ENCODE data around the gene FBXW8. TPM values are rescaled to one million over a fixed set of nuclear protein-coding genes. Genes with fewer than 3 reads are reported as not detected.

Gene FBXW8
- total RNA-seq, 3 donors from 2014 or later: 12.0 to 13.2 (median 13.1) TPM

DNA sequence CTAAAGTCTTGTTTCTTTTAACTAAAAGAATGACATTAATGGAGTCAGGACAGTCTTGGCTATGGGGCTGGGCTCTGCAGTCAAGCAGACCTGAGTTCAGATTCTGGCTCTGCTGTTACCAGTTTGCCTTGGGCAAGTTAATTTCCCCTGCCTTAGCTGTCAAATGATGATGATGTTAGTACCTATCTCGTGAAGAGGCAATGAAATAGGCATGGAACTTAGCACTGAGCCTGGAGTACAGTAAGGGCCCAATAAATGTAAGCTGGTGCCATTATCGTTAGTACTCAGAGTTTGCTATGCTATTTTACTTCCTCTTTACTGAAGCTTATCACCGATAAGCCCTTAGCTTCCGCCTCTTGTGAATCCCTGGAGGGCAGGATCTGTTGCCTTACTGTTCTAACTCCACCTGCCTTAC, 8.5 kb downstream of the FBXW8 start:
- Histone ChIP-seq H3K36me3 (ENCODE audit: low read depth) (no peaks in the 10 kb centered on the region), H3K4me1 (ENCODE audit: low read depth) (peaks cover 34% of the 10 kb centered on the region), H3K4me3 (no peak overlapping the region), H3K9me3 (no peaks in the 10 kb centered on the region)
- ATAC-seq (peak; percentile 93), DNase-seq (peak in 1 of 3 donors; percentile 44)
- TF ChIP-seq, protein P1, sequence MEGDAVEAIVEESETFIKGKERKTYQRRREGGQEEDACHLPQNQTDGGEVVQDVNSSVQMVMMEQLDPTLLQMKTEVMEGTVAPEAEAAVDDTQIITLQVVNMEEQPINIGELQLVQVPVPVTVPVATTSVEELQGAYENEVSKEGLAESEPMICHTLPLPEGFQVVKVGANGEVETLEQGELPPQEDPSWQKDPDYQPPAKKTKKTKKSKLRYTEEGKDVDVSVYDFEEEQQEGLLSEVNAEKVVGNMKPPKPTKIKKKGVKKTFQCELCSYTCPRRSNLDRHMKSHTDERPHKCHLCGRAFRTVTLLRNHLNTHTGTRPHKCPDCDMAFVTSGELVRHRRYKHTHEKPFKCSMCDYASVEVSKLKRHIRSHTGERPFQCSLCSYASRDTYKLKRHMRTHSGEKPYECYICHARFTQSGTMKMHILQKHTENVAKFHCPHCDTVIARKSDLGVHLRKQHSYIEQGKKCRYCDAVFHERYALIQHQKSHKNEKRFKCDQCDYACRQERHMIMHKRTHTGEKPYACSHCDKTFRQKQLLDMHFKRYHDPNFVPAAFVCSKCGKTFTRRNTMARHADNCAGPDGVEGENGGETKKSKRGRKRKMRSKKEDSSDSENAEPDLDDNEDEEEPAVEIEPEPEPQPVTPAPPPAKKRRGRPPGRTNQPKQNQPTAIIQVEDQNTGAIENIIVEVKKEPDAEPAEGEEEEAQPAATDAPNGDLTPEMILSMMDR (IDR thresholded peaks at IDR 0.05): no peak
- intact Hi-C loops (cut with DNase I, micrococcal nuclease): no loop called here

DNA sequence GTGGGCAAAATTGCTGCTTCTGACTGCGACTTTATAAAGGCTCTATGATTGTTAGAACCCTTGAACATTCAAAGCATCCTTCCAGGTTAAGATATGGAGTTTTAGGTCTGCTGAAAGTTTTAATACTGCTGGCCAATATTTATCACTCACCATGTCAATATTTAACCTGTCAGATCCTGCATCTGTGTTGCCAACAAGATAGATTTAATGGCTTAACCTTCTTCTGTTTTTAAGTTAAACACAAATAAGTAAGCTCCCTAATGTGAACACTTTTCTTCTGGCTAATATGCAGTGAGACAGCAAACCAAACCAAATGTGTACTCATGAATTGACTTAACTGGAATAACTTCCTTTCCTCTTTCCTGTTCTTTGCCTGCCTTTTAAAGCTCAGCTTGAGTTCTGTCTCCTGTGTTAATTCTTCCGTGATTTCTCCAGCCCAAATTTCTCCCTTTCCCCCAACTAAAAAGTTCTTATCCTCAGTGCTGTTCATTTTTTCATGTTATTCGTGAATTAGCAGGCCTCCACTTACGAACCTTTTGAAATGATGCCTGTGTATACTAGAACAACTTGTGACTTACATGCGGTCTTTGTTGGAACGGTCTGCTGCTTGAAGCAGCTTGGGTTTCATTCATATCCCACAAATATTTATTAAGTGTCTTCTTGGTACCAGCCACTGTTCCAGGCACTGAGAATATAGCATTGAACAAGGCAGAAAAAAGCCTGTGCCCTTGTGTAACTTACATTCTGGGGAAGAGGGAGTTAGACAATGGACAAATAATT, 9.1 kb downstream of the FBXW8 start:
- DNase-seq: no peak
- ATAC-seq: peak; percentile 4
- H3K36me3 ChIP-seq (ENCODE audit: low read depth): no peaks in the 10 kb centered on the region
- intact Hi-C loops (cut with DNase I, micrococcal nuclease): no loop called here
- no peaks in the 10 kb centered on the region for H3K9me3 ChIP-seq
- H3K4me3 ChIP-seq: no peak overlapping the region
- TF ChIP-seq, protein P1 (IDR thresholded peaks at IDR 0.05): no peak
- peaks cover 34% of the 10 kb centered on the region for H3K4me1 ChIP-seq (ENCODE audit: low read depth)

DNA sequence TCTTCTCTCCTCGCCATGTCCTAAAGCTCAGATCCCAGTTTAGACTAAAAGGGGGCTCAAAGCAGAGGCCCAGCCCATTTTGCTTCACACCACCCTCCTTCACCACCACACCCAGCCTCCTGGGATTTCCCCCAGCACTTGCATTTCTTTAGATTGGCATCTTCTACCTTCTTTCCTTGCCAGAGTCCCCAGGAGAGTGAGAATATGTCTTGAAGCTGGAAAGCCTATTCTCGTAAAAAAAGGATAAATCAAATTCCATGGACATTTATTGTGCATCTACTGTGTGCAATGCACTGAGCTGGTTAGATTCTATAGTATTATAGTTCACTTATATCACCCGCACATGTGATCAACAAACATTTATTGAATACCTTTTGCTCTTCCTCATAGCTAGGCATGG, 10.2 kb downstream of the FBXW8 start:
- Histone ChIP-seq H3K9me3 (no peaks in the 10 kb centered on the region), H3K4me1 (ENCODE audit: low read depth) (peaks cover 33% of the 10 kb centered on the region), H3K36me3 (ENCODE audit: low read depth) (no peaks in the 10 kb centered on the region), H3K4me3 (no peak overlapping the region)
- intact Hi-C loops (cut with DNase I, micrococcal nuclease): no loop called here
- DNase-seq (no peak), ATAC-seq (peak; percentile 7)
- TF ChIP-seq, protein P1 (IDR thresholded peaks at IDR 0.05): no peak

DNA sequence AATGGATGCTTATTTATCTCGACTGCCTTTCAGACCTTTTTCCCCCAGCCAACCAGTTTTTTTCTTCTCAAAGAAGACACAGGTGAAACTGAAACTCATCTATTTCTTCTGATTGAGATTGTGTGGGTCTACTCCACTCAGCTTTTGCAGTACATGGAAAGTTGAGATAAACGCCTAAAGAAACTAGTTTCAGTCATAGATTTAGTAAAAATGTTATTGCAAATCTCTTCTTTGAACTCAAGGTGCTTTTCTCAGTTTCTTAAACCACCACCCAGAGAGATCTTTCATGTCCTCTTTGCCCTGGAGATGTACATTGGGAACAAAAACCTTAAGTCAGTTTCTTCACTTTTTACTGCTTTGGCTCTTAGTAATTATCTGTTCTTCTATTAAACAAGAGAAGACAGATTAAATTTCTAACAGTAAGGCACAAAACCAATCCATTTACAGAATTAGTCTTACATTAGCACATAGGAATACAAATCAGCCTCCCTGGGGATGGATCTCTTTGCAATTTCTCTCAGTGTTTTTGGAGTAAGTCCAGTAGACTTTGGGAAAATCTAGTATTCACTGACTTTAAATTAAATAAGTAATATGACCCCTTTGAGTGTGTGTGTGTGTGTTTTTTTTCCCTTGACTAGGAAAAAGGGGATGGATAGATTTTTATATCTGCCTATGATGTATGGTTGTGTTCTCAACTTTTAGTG, 11.6 kb downstream of the FBXW8 start:
- intact Hi-C loops (cut with DNase I, micrococcal nuclease): no loop called here
- DNase-seq (no peak), ATAC-seq (no peak)
- peaks cover 26% of the 10 kb centered on the region for H3K4me1 ChIP-seq (ENCODE audit: low read depth)
- no peaks in the 10 kb centered on the region for H3K9me3 ChIP-seq
- H3K4me3 ChIP-seq: no peak overlapping the region
- no peaks in the 10 kb centered on the region for H3K36me3 ChIP-seq (ENCODE audit: low read depth)
- TF ChIP-seq, protein P1 (IDR thresholded peaks at IDR 0.05): no peak

GRCh38 chr12:116924558-116925453, 14.1 kb downstream of the FBXW8 start:
- Histone ChIP-seq H3K9me3 (no peaks in the 10 kb centered on the region), H3K4me1 (ENCODE audit: low read depth) (peaks cover 13% of the 10 kb centered on the region), H3K4me3 (no peak overlapping the region), H3K36me3 (ENCODE audit: low read depth) (no peaks in the 10 kb centered on the region)
- intact Hi-C loops (cut with DNase I, micrococcal nuclease): no loop called here
- TF ChIP-seq, protein P1 (IDR thresholded peaks at IDR 0.05): no peak
- peak in 1 of 3 donors; percentile 51 for DNase-seq
- ATAC-seq: peak; percentile 76

Data from mucosa of descending colon (tissue), 3 donors.